Activated CD4-positive, alpha-beta T cell treated with anti-CD3 and anti-CD28 coated beads, Interleukin-2, amount 10 ng/mL, durations not matched to agents 24 days and 14 days (primary cell): ENCODE results near the gene STMN3. TPM values are rescaled to one million over a fixed set of nuclear protein-coding genes. Genes with fewer than 3 reads are reported as not detected.
A peak's percentile ranks its signal among the peaks of the same experiment; 100 is the strongest.
"Not testable (repeated sequence)": the region's sequence is repeated elsewhere in the genome, so short reads cannot be mapped to it uniquely, and the experiment has no call there.

Experiments
- DNase-seq: peaks from one replicate; pipeline ENCODE4 v3.0.0; 2022
- H3K27ac Mint-ChIP-seq: one replicate; pipeline ENCODE4 v1.8.0; 2022; ENCODE audit warnings: mild to moderate bottlenecking, mixed read lengths
- H3K27me3 Mint-ChIP-seq: one replicate; pipeline ENCODE4 v1.8.0; 2022; ENCODE audit warnings: mixed read lengths
- H3K36me3 Mint-ChIP-seq: one replicate; pipeline ENCODE4 v1.8.0; 2022; ENCODE audit warnings: low read depth, mild to moderate bottlenecking, mixed read lengths
- H3K4me1 Mint-ChIP-seq: one replicate; pipeline ENCODE4 v1.8.0; 2021; ENCODE audit warnings: mixed read lengths
- H3K4me3 Mint-ChIP-seq: one replicate; pipeline ENCODE4 v1.8.0; 2022; ENCODE audit warnings: mild to moderate bottlenecking, moderate library complexity, mixed read lengths
- H3K9me3 Mint-ChIP-seq: one replicate; pipeline ENCODE4 v1.8.0; 2021; ENCODE audit warnings: mixed read lengths
- intact Hi-C: fragments of 100-400 bp; cut with micrococcal nuclease; formaldehyde crosslinking; loops from one replicate; pipeline ENCODE4 v1.15.1; 2023
- total RNA-seq: library from RNA; stranded (reverse); gene quantifications from 2 replicates; pipeline ENCODE4 v1.2.3, GENCODE V29; 2022

Gene STMN3
- total RNA-seq, 1 donor from 2014 or later = 10.7 TPM

GRCh38 chr20:63633732-63634131, 19.5 kb downstream of the STMN3 start:
- Mint-ChIP-seq H3K36me3 (peaks cover 17% of the 10 kb centered on the region), H3K27ac (peak overlapping the region; percentile 53), H3K4me1 (peaks cover 36% of the 10 kb centered on the region), H3K9me3 (no peaks in the 10 kb centered on the region), H3K4me3 (no peak overlapping the region), H3K27me3 (no peaks in the 10 kb centered on the region)
- DNase-seq = no peak
- intact Hi-C loops = no loop called here

DNA sequence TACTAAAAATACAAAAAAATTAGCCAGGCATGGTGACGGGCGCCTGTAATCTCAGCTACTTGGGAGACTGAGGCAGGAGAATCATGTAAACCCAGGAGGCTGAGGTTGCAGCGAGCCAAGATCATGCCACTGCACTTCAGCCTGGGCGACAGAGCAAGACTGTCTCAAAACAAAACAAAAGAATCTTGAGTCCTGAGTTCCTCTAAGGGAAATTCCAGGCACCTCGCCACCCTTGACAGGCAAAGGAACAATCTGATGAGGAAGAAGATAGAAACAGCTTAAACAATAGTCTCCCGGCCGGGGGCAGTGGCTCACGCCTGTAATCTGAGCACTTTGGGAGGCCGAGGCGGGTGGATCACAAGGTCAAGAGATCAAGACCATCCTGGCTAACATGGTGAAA, 21.8 kb downstream of the STMN3 start:
- DNase-seq, intact Hi-C loops, H3K27ac Mint-ChIP-seq, H3K27me3 Mint-ChIP-seq, H3K9me3 Mint-ChIP-seq, H3K4me3 Mint-ChIP-seq: not testable (repeated sequence)
- H3K36me3 Mint-ChIP-seq = peaks cover 23% of the 10 kb centered on the region
- peaks cover 29% of the 10 kb centered on the region for H3K4me1 Mint-ChIP-seq

- DNase-seq, intact Hi-C loops, H3K9me3 Mint-ChIP-seq, H3K27ac Mint-ChIP-seq, H3K4me3 Mint-ChIP-seq, H3K27me3 Mint-ChIP-seq: not testable (repeated sequence)
- peaks cover 23% of the 10 kb centered on the region for H3K36me3 Mint-ChIP-seq
- peaks cover 28% of the 10 kb centered on the region for H3K4me1 Mint-ChIP-seq
These were observed 22.3 kb downstream of the STMN3 start for GRCh38 chr20:63630956-63631355.

GRCh38 chr20:63628246-63628975, 24.8 kb downstream of the STMN3 start:
- intact Hi-C loops = loop anchor here (1.0 to 10.0 kb wide), 4 partner anchors 30 to 436 kb away; partner anchors contain the start of genes HELZ2, PTK6, RTEL1 and TCEA2

DNA sequence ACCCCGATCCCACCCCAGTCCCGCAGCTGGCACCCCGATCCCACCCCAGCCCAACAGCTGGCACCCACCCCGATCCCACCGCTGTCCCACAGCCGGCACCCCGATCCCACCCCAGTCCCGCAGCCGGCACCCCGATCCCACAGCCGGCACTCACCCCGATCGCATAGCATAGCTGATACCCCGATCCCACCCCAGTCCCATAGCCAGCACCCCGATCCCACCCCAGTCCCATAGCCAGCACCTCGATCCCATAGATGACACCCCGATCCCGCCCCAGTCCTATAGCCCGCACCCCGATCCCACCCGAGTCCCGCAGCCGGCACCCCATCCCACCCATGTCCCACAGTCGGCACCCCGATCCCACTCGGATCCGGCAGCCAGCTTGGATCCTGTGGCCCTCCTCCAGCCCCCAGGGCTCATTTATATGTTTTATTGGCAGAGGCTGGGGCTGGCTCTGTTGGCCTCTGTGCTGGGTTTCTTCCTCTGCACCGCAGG, 25.4 kb downstream of the STMN3 start:
- Mint-ChIP-seq H3K9me3 (no peaks in the 10 kb centered on the region), H3K4me1 (peaks cover 17% of the 10 kb centered on the region), H3K4me3 (peak overlapping the region; percentile 97), H3K27me3 (no peaks in the 10 kb centered on the region), H3K27ac (peak overlapping the region; percentile 99), H3K36me3 (peaks cover 23% of the 10 kb centered on the region)
- DNase-seq = no peak
- intact Hi-C loops = loop anchor here (1.0 to 10.0 kb wide), 9 partner anchors 8 to 437 kb away; partner anchors contain the start of genes HELZ2, PRPF6, PTK6 and RTEL1

More at GRCh38 chr20:63628246-63628975, 24.8 kb downstream of the STMN3 start:
- peaks cover 26% of the 10 kb centered on the region for H3K36me3 Mint-ChIP-seq
- peak overlapping the region; percentile 97 for H3K4me3 Mint-ChIP-seq
- no peaks in the 10 kb centered on the region for H3K27me3 Mint-ChIP-seq
- peaks cover 18% of the 10 kb centered on the region for H3K4me1 Mint-ChIP-seq
- H3K27ac Mint-ChIP-seq = peak overlapping the region; percentile 99
- peak; percentile 89 for DNase-seq
- no peaks in the 10 kb centered on the region for H3K9me3 Mint-ChIP-seq

- peak; percentile 98 for DNase-seq
- Mint-ChIP-seq H3K27ac (peak overlapping the region; percentile 99), H3K4me1 (peaks cover 20% of the 10 kb centered on the region), H3K4me3 (peak overlapping the region; percentile 97), H3K9me3 (no peaks in the 10 kb centered on the region), H3K36me3 (peaks cover 23% of the 10 kb centered on the region), H3K27me3 (no peaks in the 10 kb centered on the region)
- intact Hi-C loops = loop anchor here (1.0 to 10.0 kb wide), 8 partner anchors 8 to 438 kb away; partner anchors contain the start of genes HELZ2, PRPF6, PTK6 and STMN3
These were observed 26.0 kb downstream of the STMN3 start for GRCh38 chr20:63627129-63627750.

- peaks cover 23% of the 10 kb centered on the region for H3K36me3 Mint-ChIP-seq
- intact Hi-C loops = loop anchor here (1.0 to 10.0 kb wide), 8 partner anchors 9 to 438 kb away; partner anchors contain the start of genes HELZ2, PRPF6, PTK6 and STMN3
- no peaks in the 10 kb centered on the region for H3K9me3 Mint-ChIP-seq
- DNase-seq = peak; percentile 92
- no peaks in the 10 kb centered on the region for H3K27me3 Mint-ChIP-seq
- H3K4me1 Mint-ChIP-seq = peaks cover 21% of the 10 kb centered on the region
- H3K27ac Mint-ChIP-seq = peak within 1 kb of the TSS; percentile 99
- peak within 1 kb of the TSS; percentile 97 for H3K4me3 Mint-ChIP-seq
These were observed 26.6 kb downstream of the STMN3 start, which contains the start of gene GMEB2 for GRCh38 chr20:63626424-63627128. TSS of gene GMEB2 (minus strand) at chr20:63627101. CDS start at chr20:63619397, 7,704 bp downstream.

- H3K36me3 Mint-ChIP-seq = peaks cover 18% of the 10 kb centered on the region
- peak; percentile 76 for DNase-seq
- intact Hi-C loops = loop anchor here (2.0 to 10.0 kb wide), 4 partner anchors 54 to 439 kb away; partner anchors contain the start of genes HELZ2, PRPF6, PTK6 and TCEA2
- peaks cover 23% of the 10 kb centered on the region for H3K4me1 Mint-ChIP-seq
- H3K4me3 Mint-ChIP-seq = peak overlapping the region; percentile 86
- peak overlapping the region; percentile 78 for H3K27ac Mint-ChIP-seq
- H3K9me3 Mint-ChIP-seq = no peaks in the 10 kb centered on the region
- no peaks in the 10 kb centered on the region for H3K27me3 Mint-ChIP-seq
These were observed 27.3 kb downstream of the STMN3 start for GRCh38 chr20:63625771-63626423.

DNA sequence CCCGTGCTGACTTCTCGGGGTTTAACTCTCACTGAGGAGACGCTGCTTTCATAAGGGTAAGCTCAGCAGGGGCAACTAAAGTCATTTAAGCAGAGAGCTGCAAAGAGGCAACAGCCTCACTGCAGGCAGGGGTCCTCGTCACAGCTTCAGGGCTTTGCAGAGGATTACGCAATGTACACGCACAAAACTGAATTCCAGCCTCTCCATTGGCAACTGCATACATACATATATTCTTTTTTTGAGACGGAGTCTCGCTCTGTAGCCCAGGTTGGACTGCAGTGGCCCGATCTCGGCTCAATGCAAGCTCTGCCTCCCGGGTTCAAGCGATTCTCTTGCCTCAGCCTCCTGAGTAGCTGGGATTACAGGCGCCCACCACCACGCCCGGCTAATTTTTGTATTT, 28.7 kb downstream of the STMN3 start:
- Mint-ChIP-seq H3K27me3 (no peaks in the 10 kb centered on the region), H3K4me3 (no peak overlapping the region), H3K27ac (no peak overlapping the region), H3K4me1 (peaks cover 25% of the 10 kb centered on the region), H3K9me3 (no peaks in the 10 kb centered on the region), H3K36me3 (peaks cover 13% of the 10 kb centered on the region)
- no peak for DNase-seq
- intact Hi-C loops = loop anchor here (10.0 kb wide), 1 partner anchor 440 kb away; the partner anchor contains the start of gene TCEA2

DNA sequence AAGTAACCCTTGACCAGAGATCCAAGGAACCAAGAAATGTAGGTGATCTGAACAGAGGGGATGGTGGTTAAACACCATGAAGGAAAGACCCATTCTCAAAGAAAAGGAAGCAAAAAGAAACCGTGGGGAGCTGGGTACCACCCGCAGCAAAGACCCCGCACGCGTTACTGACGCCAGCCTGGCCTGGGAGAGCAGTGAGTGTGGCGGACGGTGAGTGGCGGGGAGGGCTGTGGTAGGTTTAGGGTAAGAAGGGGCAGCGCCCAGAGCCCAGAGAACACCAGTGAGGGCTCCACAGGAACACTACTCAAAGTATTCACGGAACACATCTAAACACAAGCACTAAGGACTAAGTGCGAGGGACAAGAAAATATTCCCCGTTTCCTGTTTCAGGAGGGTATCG, 30.5 kb downstream of the STMN3 start:
- Mint-ChIP-seq H3K4me3 (no peak overlapping the region), H3K27me3 (no peaks in the 10 kb centered on the region), H3K36me3 (peaks cover 15% of the 10 kb centered on the region), H3K9me3 (no peaks in the 10 kb centered on the region), H3K4me1 (peaks cover 15% of the 10 kb centered on the region), H3K27ac (no peak overlapping the region)
- intact Hi-C loops = loop anchor here (10.0 kb wide), 1 partner anchor 442 kb away; the partner anchor contains the start of gene TCEA2
- no peak for DNase-seq

DNA sequence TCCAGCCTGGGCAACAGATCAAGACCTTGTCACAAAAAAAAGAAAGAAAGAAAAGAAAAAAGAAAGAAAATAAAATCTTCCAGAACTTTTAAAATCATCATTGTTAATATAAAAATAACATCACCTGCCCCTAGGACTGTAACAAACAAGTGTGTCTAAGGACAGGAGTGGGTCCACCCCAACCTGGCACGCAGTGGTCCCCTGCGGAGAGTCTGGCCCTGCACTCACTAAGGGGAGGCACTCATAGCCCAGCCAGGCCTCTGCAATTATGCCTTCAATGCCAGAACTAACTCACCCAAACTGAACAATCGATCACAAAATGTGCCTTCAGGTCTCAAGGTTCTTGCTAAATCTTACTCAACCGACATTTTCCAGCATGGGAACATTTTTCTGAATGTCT, 31.1 kb downstream of the STMN3 start:
- intact Hi-C loops = loop anchor here (10.0 kb wide), 1 partner anchor 443 kb away; the partner anchor contains the start of gene TCEA2
- H3K4me3 Mint-ChIP-seq = no peak overlapping the region
- H3K36me3 Mint-ChIP-seq = peaks cover 17% of the 10 kb centered on the region
- peaks cover 15% of the 10 kb centered on the region for H3K4me1 Mint-ChIP-seq
- no peak for DNase-seq
- no peak overlapping the region for H3K27ac Mint-ChIP-seq
- no peaks in the 10 kb centered on the region for H3K27me3 Mint-ChIP-seq
- no peaks in the 10 kb centered on the region for H3K9me3 Mint-ChIP-seq

- H3K4me3 Mint-ChIP-seq = no peak overlapping the region
- H3K27ac Mint-ChIP-seq = no peak overlapping the region
- DNase-seq = no peak
- H3K9me3 Mint-ChIP-seq = no peaks in the 10 kb centered on the region
- peaks cover 15% of the 10 kb centered on the region for H3K4me1 Mint-ChIP-seq
- intact Hi-C loops = loop anchor here (10.0 kb wide), 1 partner anchor 444 kb away; the partner anchor contains the start of gene TCEA2
- no peaks in the 10 kb centered on the region for H3K27me3 Mint-ChIP-seq
- H3K36me3 Mint-ChIP-seq = peaks cover 21% of the 10 kb centered on the region
These were observed 32.2 kb downstream of the STMN3 start for GRCh38 chr20:63620991-63621390.

DNA sequence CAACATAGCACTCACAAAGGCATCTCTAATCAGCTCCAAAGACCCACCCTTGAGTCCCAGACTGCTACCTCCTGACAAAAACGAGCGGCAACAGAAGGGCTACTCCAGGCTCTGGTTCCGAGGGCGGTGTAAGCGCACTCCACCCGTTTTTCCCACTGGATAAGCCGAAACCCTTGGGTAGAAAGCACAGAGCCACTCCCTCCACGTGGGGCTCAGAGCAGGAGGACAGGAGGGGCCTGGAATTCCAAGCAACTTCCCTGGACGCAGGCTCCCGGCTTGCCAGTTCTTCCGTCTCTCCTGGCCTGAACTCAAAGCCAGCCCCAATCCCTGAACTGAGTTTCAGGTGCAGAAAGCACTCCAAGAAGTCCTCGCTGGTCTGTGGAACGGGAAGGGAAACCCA, 33.7 kb downstream of the STMN3 start:
- intact Hi-C loops = no loop called here
- no peaks in the 10 kb centered on the region for H3K27me3 Mint-ChIP-seq
- peaks cover 21% of the 10 kb centered on the region for H3K36me3 Mint-ChIP-seq
- H3K27ac Mint-ChIP-seq = no peak overlapping the region
- no peak overlapping the region for H3K4me3 Mint-ChIP-seq
- DNase-seq = no peak
- peaks cover 12% of the 10 kb centered on the region for H3K4me1 Mint-ChIP-seq
- no peaks in the 10 kb centered on the region for H3K9me3 Mint-ChIP-seq
